PFSK-1 (cell line): ENCODE results near the gene ZNF536.

Source experiments
- FOXP2 ChIP-seq: optimal IDR thresholded peaks from 2 replicates; pipeline ENCODE3; 2011; ENCODE audit warnings: borderline replicate concordance, control low read depth, inconsistent platforms; ENCODE audit not compliant: insufficient read depth; ENCODE audit errors: extremely low read length, extremely low read depth
- POLR2AphosphoS5 ChIP-seq: IDR thresholded peaks from 2 replicates; pipeline ENCODE4 v1.6.1; 2012; ENCODE audit warnings: low read depth, mild to moderate bottlenecking, control low read depth, low read length, moderate library complexity
- SIN3A ChIP-seq: IDR thresholded peaks from 2 replicates; pipeline ENCODE4 v1.6.1; 2012; ENCODE audit warnings: mild to moderate bottlenecking, low read length, moderate library complexity, borderline replicate concordance; ENCODE audit not compliant: insufficient read depth
- TAF1 ChIP-seq: IDR thresholded peaks from 2 replicates; pipeline ENCODE4 v1.6.1; 2012; ENCODE audit warnings: low read length, control low read depth, borderline replicate concordance; ENCODE audit not compliant: insufficient read depth
- TF ChIP-seq, protein P1 (sequence below), 2 experiments: IDR thresholded peaks; 2 replicates each; pipeline versions ENCODE4 v1.6.1 to v1.8.0; 2011 to 2012; ENCODE audit warnings: low read depth in 2 of 2, low read length in 2 of 2, control low read depth in 1 of 2, inconsistent platforms in 1 of 2, mild to moderate bottlenecking in 1 of 2, moderate library complexity in 1 of 2; ENCODE audit not compliant: insufficient read depth in 1 of 2

Gene ZNF536

DNA sequence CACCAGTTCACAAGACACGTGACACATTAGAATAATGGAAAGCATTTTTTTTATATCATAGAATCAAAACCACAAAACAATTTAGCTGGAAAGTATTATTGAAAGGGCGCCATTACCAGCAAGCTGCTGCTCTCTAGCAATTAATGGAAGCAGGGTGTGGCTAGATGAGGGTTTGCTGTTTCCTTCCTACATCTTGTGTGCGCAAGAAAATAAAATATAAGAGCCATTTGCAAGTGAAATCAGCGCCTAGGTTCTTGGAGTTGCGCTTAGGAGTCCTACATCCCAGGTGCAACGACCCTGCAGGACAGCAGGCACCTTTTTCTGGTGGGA lies 140.9 kb downstream of the ZNF536 start:
- TF ChIP-seq TAF1, result no peak
- TF ChIP-seq, protein P1, sequence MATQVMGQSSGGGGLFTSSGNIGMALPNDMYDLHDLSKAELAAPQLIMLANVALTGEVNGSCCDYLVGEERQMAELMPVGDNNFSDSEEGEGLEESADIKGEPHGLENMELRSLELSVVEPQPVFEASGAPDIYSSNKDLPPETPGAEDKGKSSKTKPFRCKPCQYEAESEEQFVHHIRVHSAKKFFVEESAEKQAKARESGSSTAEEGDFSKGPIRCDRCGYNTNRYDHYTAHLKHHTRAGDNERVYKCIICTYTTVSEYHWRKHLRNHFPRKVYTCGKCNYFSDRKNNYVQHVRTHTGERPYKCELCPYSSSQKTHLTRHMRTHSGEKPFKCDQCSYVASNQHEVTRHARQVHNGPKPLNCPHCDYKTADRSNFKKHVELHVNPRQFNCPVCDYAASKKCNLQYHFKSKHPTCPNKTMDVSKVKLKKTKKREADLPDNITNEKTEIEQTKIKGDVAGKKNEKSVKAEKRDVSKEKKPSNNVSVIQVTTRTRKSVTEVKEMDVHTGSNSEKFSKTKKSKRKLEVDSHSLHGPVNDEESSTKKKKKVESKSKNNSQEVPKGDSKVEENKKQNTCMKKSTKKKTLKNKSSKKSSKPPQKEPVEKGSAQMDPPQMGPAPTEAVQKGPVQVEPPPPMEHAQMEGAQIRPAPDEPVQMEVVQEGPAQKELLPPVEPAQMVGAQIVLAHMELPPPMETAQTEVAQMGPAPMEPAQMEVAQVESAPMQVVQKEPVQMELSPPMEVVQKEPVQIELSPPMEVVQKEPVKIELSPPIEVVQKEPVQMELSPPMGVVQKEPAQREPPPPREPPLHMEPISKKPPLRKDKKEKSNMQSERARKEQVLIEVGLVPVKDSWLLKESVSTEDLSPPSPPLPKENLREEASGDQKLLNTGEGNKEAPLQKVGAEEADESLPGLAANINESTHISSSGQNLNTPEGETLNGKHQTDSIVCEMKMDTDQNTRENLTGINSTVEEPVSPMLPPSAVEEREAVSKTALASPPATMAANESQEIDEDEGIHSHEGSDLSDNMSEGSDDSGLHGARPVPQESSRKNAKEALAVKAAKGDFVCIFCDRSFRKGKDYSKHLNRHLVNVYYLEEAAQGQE (IDR thresholded peaks at IDR 0.05; ENCODE audit: insufficient read depth in 1 of 2, low read depth in 2 of 2, low read length in 2 of 2), result no peak
- no peak for TF ChIP-seq POLR2AphosphoS5
- TF ChIP-seq SIN3A, result no peak
- no peak for TF ChIP-seq FOXP2

DNA sequence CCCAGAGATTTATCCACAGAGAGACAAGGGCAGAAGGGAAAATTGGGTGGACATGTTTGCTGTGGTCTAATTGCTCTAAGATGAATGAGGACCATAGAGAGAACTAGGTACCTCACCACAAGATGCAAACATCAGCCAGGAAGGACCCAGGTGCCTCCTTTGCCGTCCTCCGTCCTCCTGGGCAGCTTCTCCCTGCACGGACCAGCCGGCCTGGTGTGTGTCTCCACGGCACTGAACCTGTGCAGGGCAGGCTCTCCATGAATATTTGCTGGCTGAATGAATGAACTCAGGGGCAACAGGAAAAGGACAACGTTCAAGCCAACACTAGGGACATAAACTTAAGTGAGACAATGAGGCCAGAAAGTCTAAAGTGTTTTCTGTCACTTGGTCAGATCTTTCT lies 143.9 kb downstream of the ZNF536 start:
- no peak for TF ChIP-seq SIN3A

DNA sequence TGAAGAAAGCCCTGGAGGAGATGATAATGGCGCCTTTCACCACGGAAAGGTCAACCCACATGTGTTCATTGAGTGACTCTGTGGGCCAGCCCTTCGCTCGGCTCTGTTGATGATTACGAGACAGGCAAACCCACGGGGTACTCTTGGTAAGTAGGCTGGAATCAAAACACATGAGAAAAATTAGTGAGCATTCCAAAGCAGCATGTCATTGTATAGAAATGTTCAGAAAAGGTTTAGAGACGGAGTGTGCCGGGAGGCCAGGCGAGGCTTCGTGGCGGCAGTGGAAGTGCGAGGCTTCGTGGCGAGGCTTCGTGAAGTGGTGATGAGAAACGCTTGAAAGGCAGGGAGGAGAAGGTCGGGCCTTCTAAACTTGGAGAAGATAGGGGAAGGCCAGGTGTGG lies 144.3 kb downstream of the ZNF536 start:
- TF ChIP-seq, protein P1 (IDR thresholded peaks at IDR 0.05; ENCODE audit: insufficient read depth in 1 of 2, low read depth in 2 of 2, low read length in 2 of 2), result no peak
- TF ChIP-seq FOXP2 (no peak), SIN3A (no peak), POLR2AphosphoS5 (no peak), TAF1 (no peak)

DNA sequence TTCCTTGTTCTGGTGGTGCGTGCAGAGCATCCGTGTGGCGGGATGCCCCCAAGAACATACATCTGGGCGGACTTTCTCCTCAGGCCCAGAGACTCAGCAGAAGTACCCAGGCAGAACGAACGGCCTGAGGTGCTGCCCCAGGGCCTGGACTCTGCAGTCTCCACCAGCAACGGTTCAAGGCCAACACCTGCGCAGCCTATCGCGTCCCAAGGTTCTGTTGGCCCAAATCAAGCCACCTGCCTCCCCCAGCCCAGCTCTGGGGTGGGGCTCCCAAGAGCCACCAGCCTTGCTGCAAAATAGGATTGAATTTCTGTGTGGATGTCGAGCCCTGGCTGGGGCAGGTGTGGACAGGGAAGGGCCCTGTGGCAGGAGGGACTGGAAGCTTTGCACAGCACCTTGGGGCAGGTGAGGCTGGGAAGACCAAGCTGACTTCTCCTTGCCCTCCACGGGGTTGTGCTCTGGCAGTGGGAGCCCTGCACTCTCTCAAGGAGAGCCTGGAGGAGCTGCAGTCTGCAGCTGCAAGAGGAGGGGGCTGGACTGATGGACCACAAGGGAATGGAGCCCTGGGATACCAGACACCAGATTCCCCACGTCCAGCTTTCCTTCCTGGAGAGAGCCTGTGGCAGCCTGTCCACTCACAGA lies 146.9 kb downstream of the ZNF536 start:
- TF ChIP-seq SIN3A (no peak), POLR2AphosphoS5 (no peak), FOXP2 (no peak), TAF1 (no peak)
- TF ChIP-seq, protein P1 (IDR thresholded peaks at IDR 0.05; ENCODE audit: insufficient read depth in 1 of 2, low read depth in 2 of 2, low read length in 2 of 2), result no peak

DNA sequence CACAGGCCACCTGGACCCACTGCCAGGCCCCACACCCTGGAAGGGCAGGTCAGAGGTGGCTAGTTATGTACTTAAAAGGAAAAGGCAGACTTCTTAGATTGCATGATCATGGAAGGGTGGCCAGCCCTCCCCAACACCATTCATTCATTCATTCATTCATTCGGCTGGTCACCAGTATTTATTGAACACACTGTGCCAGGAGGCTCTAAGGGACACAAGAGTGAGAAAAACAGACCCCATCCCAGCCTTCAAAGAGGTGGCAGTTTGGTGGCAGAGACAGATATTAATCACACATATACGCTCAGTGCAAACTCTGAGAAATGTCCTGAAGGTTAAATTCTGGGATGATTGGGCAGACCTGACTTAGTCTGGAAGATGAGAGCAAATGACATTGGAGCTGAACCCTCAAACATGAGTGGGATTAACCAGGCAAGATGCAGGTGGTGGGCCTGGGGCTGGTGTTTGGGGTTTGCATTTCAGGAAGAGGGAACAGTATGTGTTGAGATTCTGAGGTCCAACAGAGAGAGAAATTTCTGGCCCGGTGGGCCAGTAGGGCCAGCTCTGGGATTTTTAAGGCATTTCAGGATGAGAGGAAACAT lies 147.5 kb downstream of the ZNF536 start:
- no peak for TF ChIP-seq TAF1
- TF ChIP-seq FOXP2, result no peak
- TF ChIP-seq POLR2AphosphoS5, result no peak
- TF ChIP-seq, protein P1 (IDR thresholded peaks at IDR 0.05; ENCODE audit: insufficient read depth in 1 of 2, low read depth in 2 of 2, low read length in 2 of 2), result no peak
- no peak for TF ChIP-seq SIN3A
